ENCODE results near the gene FARSB.

GRCh38 chr2:222615320-222615719 is 40.6 kb downstream of the FARSB start:
- no peak for TF ChIP-seq CTCF (IDR thresholded peaks at IDR 0.05; ENCODE audit: low read depth, low read length)
- no peak for TF ChIP-seq POLR2A (IDR thresholded peaks at IDR 0.05; ENCODE audit: extremely low read depth, insufficient read length)
- TF ChIP-seq MAX (IDR thresholded peaks at IDR 0.05; ENCODE audit: low read depth, low read length): no peak
